Stimulated activated CD4-positive, alpha-beta T cell treated with anti-CD3 and anti-CD28 coated beads, TNF-alpha, amount 100 ng/mL, for 48 hours (primary cell): ENCODE measurements around the gene LRFN4.

ENCODE experiments used
- DNase-seq, 3 donors: peaks; one replicate each; pipeline ENCODE4 v3.0.0-alpha.2; 2020; ENCODE audit warnings: low read depth in 3 of 3

Gene LRFN4

GRCh38 chr11:66858186-66858938 lies 1.5 kb downstream of the LRFN4 start:
- DNase-seq = no peak

- no peak for DNase-seq
Observed at GRCh38 chr11:66858939-66859685, 2.2 kb downstream of the LRFN4 start.

GRCh38 chr11:66859686-66860448 lies 3.0 kb downstream of the LRFN4 start:
- DNase-seq = no peak

- no peak for DNase-seq
Observed at GRCh38 chr11:66860449-66860831, 3.6 kb downstream of the LRFN4 start.

- no peak for DNase-seq
Observed at GRCh38 chr11:66861038-66861773, 4.3 kb downstream of the LRFN4 start.

GRCh38 chr11:66861774-66862558 lies 5.1 kb downstream of the LRFN4 start:
- no peak for DNase-seq

- no peak for DNase-seq
Observed at GRCh38 chr11:66862559-66863037, 5.7 kb downstream of the LRFN4 start.

- no peak for DNase-seq
Observed at GRCh38 chr11:66863428-66864125, 6.7 kb downstream of the LRFN4 start.

- DNase-seq = no peak
Observed at GRCh38 chr11:66864172-66864901, 7.5 kb downstream of the LRFN4 start.

GRCh38 chr11:66864924-66865697 lies 8.2 kb downstream of the LRFN4 start:
- DNase-seq = no peak

GRCh38 chr11:66866007-66866406 lies 9.1 kb downstream of the LRFN4 start:
- no peak for DNase-seq

GRCh38 chr11:66866511-66866986 lies 9.7 kb downstream of the LRFN4 start:
- no peak for DNase-seq

- no peak for DNase-seq
Observed at GRCh38 chr11:66867425-66868040, 10.7 kb downstream of the LRFN4 start.

- DNase-seq = no peak
Observed at GRCh38 chr11:66868082-66868725, 11.3 kb downstream of the LRFN4 start.

GRCh38 chr11:66868726-66869566 lies 12.1 kb downstream of the LRFN4 start:
- DNase-seq = peak; percentile 55 to 85 (median 78)

GRCh38 chr11:66869567-66869870 lies 12.7 kb downstream of the LRFN4 start:
- no peak for DNase-seq

- DNase-seq = no peak
Observed at GRCh38 chr11:66870131-66870530, 13.3 kb downstream of the LRFN4 start.
